Cerebellar cortex (tissue), 1 donor: ENCODE data around the gene COG5.
"Not testable (repeated sequence)": the region's sequence is repeated elsewhere in the genome, so short reads cannot be mapped to it uniquely, and the experiment has no call there.

Experiments
- DNase-seq: peaks from one replicate; pipeline ENCODE4 v3.0.0-alpha.2; 2015; ENCODE audit warnings: low spot score

COG5 gene

GRCh38 chr7:107228291-107228690, 335.4 kb downstream of the COG5 start:
- no peak for DNase-seq

- DNase-seq: no peak
These were observed 339.1 kb downstream of the COG5 start for GRCh38 chr7:107224374-107225223.

GRCh38 chr7:107220806-107221205, 342.9 kb downstream of the COG5 start:
- not testable (repeated sequence) for DNase-seq

- no peak for DNase-seq
These were observed 343.4 kb downstream of the COG5 start for GRCh38 chr7:107220356-107220755.

DNA sequence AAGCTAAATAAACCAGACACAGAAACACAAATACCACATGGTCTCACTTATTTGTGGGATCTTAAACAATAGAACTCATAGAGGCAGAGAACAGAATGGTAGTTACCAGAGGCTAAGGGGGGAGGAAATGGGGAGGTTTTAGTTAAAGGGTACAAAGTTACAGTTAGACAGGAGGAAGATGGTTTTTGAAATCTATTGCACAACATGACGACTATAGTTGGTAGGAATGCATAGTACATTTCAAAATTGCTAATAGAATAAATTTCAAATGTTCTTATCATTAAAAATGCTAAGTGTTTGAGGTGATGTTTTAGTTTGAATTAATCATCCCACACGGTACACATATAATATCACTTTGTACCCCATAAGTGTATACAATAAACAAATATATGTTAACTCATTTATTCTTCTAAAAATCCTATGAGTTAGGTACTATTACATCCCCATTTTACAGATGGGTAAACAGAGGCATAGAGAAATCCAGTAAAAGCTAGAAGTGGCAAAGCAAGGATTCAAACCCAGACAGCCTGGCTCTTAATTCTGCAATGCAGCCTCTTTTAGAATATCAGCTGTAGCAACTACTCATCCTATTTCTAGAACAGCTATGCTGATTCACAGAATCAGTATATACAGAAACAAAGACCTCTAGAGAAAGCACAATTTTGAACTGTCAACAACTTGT, 344.0 kb downstream of the COG5 start:
- DNase-seq: no peak

DNA sequence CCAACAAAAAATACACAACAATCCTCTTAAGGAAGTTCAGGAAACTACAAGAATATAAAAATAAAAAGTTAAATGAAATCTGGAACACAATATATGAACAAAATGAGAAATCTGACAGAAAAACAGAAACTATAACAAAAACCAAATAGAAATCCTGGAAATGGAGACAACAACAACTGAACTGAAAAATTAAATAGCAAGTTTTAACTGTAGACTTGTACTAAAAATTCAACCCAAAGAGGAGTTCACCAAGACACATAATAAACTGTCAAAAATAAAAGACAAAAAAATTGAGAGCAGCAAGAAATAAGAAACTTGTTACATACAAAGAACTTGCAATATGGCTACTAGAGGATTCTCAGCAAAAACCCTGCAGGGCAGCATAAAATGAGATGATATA, 349.8 kb downstream of the COG5 start:
- no peak for DNase-seq

- DNase-seq: no peak
These were observed 350.4 kb downstream of the COG5 start for GRCh38 chr7:107213193-107213788.

DNA sequence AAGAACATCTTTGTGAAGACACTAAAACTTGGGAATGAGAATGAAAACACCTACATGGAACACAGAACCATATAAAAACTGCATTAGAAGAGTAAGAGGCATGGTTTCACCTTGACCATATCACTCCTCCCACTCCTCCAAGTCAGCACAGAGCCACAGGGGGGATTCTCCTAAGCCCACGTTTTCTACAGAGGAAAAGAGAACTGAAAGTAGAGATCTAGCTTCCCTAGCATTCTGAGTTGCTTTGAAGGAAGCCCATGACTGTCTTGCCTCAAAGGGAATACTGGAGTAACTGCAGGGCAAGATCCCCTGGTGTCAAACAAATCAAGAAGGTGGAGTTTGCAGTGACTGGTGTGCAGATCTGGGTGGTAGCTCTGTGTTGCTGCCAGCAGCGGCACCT, 351.0 kb downstream of the COG5 start:
- DNase-seq: no peak

GRCh38 chr7:107210400-107210799, 353.3 kb downstream of the COG5 start:
- no peak for DNase-seq

DNA sequence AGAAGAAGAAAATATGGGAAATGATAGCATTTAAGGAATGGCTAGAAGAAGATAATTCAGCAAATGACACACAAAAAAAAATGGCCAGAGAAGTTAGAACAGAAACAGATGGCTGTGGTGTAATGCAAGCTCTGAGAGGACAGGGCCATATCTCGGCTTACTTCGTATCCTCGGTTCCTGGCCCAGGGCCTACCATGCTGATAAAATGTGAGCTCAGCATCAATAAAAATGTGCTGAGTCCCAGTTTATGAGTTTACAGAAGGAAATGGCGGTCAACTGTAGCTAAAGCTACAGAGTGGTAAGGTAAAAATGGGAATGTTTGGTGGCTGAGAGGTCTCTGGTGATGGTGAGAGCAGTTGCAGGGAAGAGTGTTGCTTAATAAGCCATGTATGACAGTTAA, 354.2 kb downstream of the COG5 start:
- no peak for DNase-seq

DNA sequence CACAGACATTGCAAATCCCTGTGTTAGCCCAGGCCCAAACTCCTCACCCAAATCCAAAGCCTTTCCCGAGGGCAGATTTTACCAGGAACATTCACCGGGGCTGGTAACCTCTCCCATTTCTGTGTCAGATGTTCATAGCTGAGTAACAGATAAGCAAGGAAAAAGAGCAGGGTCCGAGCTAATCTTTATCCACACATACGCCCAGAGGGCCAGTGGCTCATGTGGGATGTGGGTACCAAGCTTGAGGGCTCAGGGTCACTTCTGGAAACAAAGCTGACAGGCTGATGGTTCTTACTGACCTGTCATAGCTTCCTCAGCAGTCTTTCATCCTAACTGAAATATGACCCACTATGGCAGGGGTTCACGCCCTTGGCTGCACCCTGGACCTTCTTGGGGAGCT, 355.2 kb downstream of the COG5 start:
- DNase-seq: no peak

DNA sequence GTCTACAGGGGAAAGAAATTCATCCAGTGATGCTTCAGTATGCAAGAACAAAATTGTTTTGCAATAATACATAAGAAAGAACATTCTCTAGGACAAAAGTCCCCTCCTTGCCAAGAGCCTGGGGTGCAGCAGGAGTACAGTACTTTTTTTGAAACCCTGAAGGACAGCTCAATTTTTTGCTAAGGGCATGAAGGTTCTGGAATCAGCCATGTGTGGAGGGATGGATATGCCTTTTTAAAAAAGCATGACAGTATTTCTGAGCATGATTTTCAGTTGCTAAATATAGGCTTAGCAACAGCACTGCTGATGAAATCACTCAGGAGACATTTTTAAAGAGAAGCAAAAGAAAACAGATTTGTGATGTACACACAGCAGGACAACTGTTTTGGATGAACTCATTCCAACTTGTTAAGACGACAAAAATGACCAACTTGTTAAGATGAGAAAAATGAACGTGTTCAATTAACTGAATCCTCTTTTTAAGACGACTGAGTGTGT, 355.6 kb downstream of the COG5 start:
- peak; percentile 74 for DNase-seq

- no peak for DNase-seq
These were observed 356.3 kb downstream of the COG5 start for GRCh38 chr7:107207459-107207858.

GRCh38 chr7:107206706-107207105, 357.0 kb downstream of the COG5 start:
- DNase-seq: no peak

GRCh38 chr7:107206136-107206535, 357.6 kb downstream of the COG5 start:
- no peak for DNase-seq

DNA sequence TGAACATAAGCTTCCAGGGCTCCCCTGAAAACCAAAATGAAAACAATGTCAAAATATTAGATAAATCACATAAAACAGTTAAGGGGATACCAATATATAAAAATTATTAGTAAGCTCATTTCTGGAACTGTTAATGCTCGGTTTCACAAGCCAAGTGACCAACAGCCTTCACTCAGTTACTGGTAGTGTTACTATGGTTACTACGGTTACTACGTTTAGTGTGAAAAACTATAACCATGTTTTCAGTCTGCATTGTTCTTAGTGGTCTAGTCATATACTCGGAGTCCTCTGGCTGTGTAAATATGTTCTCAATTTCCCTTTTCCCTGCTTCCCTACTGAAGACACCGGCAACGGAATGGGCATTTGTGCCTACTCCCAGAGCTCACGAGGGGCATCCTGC, 360.1 kb downstream of the COG5 start:
- no peak for DNase-seq

- DNase-seq: peak; percentile 98
These were observed 361.8 kb downstream of the COG5 start for GRCh38 chr7:107201795-107202450.

- no peak for DNase-seq
These were observed 366.7 kb downstream of the COG5 start for GRCh38 chr7:107196834-107197610.

DNA sequence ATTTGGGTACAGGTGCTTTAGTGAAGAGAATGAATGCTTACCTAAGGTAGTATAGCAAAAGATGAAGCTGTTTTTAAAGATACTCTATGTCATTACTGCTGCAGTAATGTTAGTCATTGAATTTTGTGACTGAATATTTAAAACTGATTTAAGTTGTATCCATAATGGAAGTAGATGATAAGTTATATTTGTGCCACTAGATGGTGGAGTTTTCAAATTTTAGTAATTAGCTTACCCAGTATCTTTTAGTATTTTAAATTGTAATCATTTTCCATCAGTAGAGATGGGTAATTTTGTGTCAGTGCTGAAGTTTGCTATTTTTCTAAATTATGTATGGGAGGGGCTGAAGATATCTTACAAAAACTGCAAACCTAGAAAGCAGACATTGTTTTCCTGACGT, 369.7 kb downstream of the COG5 start:
- no peak for DNase-seq

- no peak for DNase-seq
These were observed 373.6 kb downstream of the COG5 start for GRCh38 chr7:107190090-107190489.

- no peak for DNase-seq
These were observed 375.9 kb downstream of the COG5 start for GRCh38 chr7:107187774-107188173.

GRCh38 chr7:107186240-107186639, 377.5 kb downstream of the COG5 start:
- DNase-seq: no peak
